NCI-H2107 (cell line): ENCODE measurements around the gene KATNBL1.

Experiments used
- DNase-seq: peaks from one replicate; lab custom pipeline; 2025; lab: John Stamatoyannopoulos, UW

KATNBL1 gene

DNA sequence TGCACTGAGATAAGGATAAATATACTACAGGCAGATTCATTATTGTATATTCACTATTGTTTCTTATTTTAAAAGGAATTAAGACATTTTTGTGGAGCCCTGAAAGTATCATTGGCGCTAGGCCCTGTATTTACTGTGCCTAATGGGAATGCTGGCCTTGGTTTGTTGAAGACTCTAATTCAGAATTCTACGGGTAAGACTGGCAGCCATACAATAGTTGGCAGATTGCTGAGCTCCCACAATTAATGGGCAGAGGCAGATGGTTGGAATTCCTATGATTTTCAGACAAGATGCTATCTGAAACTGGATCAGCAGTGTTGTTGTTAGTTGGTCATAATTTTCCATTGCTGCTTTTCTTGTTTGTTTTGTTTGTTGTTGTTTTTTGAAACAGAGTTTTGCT, 93.3 kb downstream of the KATNBL1 start:
- no peak for DNase-seq

DNA sequence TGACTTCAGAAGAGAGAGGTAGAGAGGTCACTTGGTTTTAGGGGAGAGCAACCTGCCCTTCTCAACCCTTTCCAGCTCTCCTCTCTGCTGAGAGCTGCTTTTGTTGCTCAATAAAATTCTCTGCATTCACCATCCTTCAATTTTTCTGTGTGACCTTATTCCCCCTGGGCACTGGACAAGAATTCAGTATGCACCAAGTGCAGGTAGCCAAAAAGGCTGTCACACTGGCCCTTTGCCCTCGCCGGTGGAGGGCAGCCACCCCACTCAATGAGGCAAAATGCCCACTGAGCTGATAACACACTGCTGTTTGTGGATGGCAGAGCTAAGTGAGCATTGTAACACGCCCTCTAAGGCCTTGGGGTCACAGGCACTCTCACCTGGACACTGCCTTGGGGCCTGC, 95.2 kb downstream of the KATNBL1 start:
- DNase-seq, result no peak

DNA sequence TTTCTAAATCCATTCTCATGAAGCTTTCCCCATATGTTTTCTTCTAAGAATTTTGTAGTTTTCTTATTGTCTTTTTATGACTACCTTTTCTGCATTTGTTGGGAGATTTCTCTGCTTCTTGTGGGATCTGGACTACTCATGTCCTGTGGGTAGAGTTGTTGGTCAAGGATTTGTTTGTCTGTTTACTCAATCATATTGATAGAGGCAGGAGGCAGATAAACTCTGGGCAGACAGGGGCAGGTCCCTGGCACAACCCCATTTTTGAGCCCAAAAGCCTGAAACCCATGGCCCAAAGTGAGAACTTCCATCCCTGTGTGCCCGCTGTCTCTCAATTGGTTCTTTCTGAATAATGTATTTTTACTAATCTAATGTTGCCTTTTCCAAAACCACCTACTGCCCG, 95.7 kb downstream of the KATNBL1 start:
- DNase-seq, result no peak

DNA sequence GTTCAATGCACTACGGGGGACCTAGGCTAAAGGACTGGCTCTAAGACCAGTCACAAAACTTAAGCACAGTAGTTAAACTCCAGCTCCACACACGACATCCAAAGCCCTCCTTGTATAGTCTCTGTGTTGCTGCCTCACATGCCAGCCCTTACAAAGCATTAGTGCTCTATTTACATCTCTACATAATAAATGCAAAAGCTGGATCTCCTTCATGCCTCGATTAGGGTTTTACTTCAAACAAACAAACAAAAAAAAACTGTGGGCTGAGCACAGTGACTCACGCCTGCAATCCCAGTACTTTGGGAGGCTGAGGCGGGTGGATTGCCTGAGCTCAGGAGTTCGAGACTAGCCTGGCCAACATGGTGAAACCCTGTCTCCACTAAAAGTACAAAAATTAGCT, 98.4 kb downstream of the KATNBL1 start:
- DNase-seq, result no peak

DNA sequence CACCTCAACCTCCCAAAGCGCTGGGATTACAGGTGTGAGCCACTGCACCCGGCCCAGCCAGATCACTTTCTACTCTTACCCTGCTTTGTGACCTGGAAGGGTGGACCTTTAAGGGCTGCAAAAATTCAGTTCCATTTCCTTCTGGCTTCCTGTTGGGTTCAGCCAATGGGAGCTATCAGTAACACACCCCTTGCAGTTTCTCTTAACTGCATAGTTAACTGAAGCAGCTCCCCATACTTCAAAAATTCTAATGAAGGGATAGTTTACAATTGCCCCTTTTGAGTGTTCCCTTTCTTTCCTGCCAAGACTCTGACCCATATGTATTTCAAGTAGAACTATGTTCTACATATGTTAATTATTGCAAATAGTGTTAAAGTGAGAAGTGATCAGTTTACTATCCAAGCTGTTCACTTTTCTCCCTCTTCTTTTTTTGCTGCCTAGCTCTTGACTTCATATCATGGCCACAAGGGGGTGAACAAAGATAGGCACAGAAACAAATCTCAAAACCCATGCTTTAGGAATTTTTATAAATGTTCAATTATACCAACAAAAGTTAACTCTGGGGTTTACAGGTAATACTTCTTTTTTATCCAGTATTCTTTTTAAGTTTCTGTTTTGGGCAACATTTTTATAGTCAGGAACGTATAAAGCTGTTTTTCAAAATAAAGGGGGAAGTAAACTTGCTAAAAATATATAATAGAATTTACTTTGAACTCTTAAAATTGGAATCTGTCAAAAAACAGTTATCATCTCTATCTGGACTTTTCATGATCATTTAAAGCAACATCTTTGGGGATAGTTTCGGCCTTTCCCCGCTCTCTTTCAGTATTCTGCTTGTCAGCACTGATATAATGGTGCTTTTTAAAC, 99.9 kb downstream of the KATNBL1 start:
- no peak for DNase-seq

DNA sequence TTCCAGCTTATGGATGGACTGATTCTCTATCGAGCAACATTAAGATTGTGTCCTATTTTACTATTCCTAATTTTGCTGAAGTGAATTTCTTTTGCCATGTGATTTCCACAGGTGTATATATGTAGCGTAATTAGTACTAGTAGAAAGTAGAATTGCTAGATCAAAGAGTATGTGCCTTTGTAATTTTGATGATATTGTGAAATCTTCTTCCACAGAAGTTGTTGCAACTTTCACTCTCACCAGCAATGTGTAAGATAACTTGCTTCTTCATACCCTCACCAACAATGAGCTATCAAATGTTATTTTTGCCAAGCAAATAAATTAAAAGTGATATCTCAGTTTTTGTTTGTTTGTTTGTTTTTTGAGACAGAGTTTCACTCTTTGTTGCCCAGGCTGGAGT, 102.6 kb downstream of the KATNBL1 start:
- no peak for DNase-seq

DNA sequence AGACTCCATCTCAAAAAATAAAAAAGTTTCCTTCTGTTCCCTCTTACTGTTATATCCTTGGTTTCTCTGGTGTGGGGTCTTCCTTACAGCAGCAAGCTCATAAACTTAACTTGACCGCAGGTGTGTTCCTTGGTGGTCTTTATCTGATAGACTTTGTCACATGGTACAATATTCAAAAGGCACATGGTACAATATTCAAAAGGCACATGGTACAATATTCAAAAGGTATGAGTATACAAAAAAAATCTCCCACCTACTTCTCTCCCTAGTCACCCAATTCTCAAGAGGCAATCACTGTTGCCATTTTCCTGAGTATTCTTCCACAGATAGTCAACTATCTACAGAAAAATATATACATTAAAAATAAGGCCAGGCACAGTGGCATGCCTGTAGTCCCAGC, 103.5 kb downstream of the KATNBL1 start:
- no peak for DNase-seq

DNA sequence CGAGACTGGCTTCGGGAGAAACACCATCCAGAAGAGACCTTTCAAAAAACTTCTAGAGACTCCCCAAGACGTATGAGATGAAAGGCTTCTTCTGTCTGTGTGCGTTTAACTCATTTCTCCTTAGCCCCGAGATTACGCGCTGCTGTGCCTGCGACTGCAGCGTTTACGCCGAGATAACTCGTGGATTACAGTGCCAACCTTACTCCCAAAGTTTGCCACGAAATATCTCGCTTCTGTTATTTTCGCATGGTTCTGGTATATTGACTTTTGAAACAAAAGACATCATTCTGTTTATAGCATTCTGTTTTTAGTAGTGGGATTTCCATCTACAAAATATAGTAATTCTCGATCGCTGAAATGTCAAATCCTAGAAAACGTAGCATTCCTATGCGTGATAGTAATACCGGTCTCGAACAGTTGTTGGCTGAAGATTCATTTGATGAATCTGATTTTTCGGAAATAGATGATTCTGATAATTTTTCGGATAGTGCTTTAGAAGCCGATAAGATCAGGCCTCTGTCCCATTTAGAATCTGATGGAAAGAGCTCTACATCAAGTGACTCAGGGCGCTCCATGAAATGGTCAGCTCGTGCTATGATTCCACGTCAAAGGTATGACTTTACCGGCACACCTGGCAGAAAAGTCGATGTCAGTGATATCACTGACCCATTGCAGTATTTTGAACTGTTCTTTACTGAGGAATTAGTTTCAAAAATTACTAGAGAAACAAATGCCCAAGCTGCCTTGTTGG, 107.5 kb downstream of the KATNBL1 start:
- DNase-seq, result no peak

DNA sequence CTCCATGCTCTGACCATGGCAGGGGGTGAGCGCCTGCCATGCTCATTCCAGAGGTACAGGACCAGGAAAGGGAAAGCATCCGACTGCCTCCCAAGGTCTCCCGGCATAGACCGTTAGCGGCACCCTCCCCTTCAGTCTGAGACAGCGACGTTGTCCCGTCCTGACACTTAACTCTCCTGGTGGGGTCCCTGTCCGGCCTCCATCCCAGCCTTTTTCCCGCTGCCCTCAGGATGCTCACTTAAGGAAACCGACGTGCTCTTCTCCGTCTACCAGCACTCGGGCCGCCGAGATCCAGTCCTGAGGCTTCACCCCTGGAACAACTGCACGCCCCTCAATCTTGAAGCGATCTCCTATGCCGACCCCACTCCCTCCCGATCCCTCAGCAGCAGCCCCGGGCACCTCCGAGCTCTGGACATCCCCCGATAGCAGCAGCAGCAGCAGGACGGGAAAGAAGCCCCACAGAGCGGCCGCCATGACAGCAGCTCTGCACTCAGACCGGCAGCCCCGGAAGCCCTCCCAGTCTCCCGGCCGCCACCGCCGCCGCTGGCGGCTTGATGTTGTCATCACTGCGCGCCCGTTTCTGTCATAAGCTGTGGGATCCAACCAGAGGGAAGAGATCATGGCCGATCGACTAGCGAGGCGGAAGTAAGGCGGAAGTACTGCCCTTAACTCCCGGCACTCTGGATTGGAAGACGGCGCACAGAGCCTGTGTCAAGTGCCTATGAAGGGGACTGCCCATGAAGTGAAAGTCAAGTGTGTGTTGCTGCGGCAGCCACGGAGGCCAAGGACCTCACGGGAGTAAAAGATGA, 108.3 kb downstream of the KATNBL1 start, which contains the start of the genes EMC7 and PGBD4:
Gene EMC7 (minus strand): TSS at position 497 of the 809 bp plus-strand sequence. CDS start 23 bp downstream, at position 474.
Gene PGBD4 (plus strand): TSS at position 718 of the 809 bp plus-strand sequence. CDS start 449 bp downstream, outside the sequence.
- peak; percentile 83 for DNase-seq

DNA sequence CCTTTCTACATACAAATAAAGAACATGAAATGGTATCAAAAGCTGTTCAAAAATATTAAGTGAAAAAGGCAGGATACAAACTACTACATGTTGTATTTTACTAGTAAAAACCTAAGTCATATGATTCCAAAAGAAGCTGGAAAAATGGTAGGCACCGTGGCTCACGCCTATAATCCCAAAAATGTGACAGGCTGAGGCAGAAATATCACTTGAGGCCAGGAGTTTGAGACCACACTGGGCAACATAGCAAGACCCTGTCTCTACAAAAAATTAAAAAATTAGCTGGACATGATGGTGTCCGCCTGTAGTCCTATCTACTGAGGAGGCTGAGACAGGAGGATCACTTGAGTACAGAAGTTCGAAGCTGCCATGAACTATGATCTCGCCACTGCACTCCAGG, 110.0 kb downstream of the KATNBL1 start:
- DNase-seq, result no peak
